ENCODE measurements around the gene DEF6.
"Not testable (repeated sequence)": the region's sequence is repeated elsewhere in the genome, so short reads cannot be mapped to it uniquely, and the experiment has no call there.

DEF6 gene

GRCh38 chr6:35312076-35312800, 14.6 kb downstream of the DEF6 start:
- no peak for FAIRE-seq

DNA sequence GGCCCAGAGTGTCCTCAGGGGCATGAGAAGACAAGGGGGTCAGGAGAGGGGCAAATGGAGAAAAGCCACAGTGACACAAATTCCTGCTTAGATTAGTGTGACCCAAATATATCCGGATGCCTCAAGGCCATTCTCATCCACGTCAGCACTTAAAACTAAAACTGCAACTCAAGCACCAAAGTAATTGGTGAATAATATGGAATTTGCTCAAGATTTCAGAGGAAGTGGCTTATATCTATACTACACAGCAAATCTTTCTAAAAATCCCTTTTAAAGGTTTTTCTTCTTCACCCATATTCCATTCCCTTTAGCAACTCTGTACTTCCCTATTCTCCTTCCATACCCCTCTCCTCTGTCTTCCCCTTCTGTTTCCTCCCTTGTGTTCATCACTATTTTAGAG, 15.2 kb downstream of the DEF6 start:
- FAIRE-seq: no peak

DNA sequence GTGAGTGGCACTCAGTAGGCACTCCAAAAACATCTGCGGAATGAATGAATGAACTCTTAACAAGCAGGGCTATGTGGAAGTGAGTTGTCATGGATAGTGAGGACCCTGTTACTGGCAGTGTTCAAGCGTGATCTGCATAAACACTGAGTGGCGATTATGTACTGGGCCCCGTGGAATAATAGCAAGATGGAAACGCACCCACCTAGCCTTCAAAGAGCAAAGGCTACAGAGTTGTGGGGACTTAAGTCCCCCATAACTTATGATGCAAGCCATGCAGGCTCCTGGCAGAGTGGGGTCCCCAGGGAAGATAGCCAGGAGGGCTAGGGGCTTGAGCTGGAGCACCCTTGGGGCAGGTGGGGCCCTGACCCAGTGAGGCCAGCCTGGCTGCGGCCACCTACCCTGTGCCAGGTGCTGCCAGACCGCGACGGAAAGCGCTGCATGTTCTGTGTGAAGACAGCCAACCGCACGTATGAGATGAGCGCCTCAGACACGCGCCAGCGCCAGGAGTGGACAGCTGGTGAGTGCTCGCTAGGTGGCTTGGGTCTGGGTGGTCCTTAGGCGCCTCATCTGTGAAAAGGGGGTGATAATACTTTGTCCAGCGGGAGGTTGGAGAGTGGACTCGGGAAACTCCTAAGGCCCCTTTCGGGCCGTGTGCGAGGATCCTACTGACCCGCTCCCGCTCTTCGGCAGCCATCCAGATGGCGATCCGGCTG, 20.0 kb downstream of the DEF6 start:
- no peak for FAIRE-seq

DNA sequence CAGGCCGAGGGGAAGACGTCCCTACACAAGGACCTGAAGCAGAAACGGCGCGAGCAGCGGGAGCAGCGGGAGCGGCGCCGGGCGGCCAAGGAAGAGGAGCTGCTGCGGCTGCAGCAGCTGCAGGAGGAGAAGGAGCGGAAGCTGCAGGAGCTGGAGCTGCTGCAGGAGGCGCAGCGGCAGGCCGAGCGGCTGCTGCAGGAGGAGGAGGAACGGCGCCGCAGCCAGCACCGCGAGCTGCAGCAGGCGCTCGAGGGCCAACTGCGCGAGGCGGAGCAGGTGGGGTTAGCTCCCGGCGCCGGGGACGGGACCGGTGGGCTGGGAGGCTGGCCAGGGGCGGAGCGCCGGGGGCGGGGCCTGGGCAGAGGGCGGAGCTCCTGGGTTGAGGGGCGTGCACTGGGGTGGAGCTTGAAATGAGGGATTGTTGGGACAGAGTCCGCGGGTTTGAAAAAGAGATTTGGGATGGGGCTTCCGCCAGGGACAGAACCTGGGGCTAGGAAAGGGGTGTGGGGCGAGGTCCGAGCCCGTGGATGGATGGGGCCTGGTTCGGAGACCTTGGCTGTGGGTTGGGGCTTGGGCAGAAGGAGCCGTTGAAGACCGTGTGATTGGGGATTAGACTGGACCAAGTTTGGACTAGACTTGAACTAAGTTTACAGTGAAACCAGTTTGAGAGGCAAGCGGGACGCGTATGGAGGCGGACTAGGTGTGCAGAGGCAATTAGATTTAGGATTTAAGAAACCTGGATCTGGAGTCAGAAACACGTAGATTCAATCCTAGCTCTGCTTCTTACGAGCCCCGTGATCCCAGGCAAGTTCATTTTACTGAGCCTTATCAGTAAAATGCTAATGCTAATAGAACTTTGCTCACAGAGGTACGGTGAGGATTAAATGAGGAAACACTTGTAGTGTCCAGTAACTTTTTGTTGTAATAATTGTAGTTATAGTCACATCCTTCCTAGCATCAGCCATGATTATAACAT, 20.9 kb downstream of the DEF6 start:
- FAIRE-seq: no peak

DNA sequence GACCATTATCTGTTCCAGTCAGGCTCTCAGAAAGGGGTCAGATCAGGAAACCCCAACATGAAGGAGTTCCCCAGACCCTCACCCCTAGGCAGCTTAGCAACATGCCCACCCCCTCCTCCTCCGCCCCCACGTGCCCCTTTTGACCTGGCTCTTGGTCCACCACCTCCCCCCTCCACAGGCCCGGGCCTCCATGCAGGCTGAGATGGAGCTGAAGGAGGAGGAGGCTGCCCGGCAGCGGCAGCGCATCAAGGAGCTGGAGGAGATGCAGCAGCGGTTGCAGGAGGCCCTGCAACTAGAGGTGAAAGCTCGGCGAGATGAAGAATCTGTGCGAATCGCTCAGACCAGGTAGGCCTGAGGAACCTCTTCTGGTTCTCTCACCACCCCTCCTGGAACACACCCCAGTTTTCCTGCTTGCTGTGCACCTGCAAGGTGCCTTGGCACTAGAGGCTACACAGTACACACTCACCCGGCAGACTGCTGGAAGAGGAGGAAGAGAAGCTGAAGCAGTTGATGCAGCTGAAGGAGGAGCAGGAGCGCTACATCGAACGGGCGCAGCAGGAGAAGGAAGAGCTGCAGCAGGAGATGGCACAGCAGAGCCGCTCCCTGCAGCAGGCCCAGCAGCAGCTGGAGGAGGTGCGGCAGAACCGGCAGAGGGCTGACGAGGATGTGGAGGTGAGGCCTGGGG, 21.9 kb downstream of the DEF6 start:
- no peak for FAIRE-seq

- FAIRE-seq: no peak
Observed at GRCh38 chr6:35320031-35320410, 22.4 kb downstream of the DEF6 start.

DNA sequence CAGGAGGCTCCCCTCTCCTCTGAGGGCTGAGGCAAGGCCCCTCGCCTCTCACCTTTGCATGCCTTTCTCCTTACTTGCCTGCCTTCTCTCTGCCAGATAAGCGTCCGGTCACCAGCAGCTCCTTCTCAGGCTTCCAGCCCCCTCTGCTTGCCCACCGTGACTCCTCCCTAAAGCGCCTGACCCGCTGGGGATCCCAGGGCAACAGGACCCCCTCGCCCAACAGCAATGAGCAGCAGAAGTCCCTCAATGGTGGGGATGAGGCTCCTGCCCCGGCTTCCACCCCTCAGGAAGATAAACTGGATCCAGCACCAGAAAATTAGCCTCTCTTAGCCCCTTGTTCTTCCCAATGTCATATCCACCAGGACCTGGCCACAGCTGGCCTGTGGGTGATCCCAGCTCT, 23.5 kb downstream of the DEF6 start:
- FAIRE-seq: no peak

GRCh38 chr6:35327349-35328027, 29.9 kb downstream of the DEF6 start:
- FAIRE-seq: no peak

GRCh38 chr6:35328108-35328723, 30.6 kb downstream of the DEF6 start:
- no peak for FAIRE-seq

GRCh38 chr6:35328965-35329364, 31.3 kb downstream of the DEF6 start:
- not testable (repeated sequence) for FAIRE-seq

DNA sequence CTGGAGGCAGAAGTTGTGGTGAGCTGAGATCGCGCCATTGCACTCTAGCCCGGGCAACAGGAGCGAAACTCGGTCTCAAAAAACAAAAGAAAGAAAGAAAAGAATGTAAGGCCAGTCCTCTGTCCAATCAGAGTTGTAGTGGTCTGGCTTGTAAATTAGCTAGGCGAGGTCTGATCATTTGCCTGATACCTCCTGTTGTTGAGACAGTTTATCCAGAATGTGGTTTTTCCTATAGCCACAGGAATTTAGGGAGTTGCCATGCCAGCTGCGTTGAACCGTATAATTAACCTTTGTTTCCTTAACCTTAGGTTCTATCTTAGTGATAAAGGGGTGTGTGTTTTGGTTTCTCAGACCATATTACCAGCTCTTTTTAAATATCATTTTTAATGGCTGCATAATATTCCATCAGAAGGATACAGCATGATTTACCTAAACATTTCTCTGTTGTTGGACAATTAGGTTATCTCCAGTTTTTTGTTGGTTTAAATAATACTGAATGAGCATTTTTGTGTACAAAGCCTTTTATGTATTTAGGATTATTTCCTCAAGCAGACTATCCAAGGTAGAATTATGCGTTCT, 33.0 kb downstream of the DEF6 start:
- FAIRE-seq: no peak

GRCh38 chr6:35332074-35332887, 34.7 kb downstream of the DEF6 start:
- FAIRE-seq: not testable (repeated sequence)

GRCh38 chr6:35341557-35341956, 43.9 kb downstream of the DEF6 start:
- FAIRE-seq: no peak

DNA sequence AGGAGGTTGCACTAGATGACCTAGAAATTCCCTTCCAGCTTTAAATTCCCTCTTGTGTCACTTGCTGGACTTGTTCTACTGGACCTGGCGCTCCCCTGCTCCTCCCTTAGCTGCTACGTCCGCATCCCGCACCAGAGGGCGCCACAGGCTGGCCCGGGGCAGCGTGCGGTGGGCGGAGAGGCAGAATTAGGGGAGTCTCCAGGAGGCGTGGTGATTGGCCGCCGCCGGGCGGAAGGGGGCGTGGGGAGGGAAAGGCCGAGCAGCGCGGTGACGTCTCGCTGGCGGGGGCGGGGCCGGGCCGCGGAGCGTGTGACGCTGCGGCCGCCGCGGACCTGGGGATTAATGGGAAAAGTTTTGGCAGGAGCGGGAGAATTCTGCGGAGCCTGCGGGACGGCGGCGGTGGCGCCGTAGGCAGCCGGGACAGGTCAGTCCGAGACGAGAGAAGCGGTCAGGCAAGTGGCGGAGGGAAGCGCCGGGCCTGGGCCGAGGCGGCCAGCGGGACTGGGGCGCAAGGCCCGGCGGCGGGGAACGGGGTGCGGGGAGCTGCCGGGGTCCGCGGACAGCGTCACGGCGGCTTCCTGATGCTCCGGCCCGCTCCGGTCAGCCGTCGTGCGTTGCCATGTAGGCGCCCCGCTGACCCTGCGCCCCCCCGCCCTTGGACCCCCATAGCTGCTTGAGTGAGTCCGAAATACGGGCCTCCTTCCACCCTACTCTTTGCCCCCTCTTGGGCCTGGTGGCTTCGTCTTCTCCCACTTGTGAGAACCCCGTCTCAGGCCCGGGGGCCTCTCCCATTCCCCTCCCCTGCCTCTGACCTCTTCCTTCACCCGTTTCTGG, 44.9 kb downstream of the DEF6 start, which contains the start of gene PPARD:
PPARD (plus strand) TSS at position 301 of the 834 bp plus-strand sequence. CDS start 68,530 bp downstream, outside the sequence.
- FAIRE-seq: peak; percentile 37

DNA sequence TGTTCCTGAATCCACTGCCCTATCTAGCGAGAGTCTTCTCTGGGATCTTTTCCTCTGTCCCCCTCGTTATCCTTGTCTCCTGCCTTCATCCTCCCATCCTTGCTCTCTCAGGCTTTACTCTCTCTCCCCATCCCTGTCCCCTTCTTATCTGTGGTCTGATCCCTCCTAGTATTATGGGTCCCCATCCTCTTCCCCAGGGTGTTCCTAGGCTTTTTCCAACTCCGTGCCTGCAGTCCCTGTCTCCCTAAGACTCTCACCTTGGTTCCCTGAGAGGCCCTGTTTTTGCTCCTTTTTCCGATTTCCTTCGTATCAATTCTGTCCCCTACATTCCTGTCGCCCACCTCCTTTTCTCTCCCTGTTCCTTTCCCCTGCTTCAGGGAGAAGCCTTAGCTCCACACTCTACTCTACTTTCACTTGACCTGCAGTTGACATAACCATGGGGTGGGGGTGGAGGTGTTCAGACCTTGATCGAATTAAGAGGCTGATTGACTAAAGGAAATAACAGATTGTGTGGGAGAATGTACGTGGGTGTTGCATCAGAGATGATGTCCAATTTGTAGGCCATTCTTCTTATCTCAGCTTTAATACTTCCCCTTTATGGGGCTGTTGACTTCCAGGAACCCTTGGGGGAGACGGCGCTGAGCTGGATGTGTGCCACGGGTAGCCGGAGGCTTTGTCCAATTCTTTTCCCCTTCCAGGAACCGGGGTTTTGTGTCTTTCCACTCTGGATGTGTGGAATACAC, 45.6 kb downstream of the DEF6 start:
- FAIRE-seq: no peak

- no peak for FAIRE-seq
Observed at GRCh38 chr6:35343835-35344550, 46.4 kb downstream of the DEF6 start.

- no peak for FAIRE-seq
Observed at GRCh38 chr6:35351422-35351821, 53.8 kb downstream of the DEF6 start.

GRCh38 chr6:35352735-35353134, 55.1 kb downstream of the DEF6 start:
- FAIRE-seq: no peak
